Liver (tissue), 9 donors: ENCODE data around the gene PCSK6. TPM values are rescaled to one million over a fixed set of nuclear protein-coding genes. Genes with fewer than 3 reads are reported as not detected.

Experiments
- DNase-seq: peaks from one replicate; pipeline ENCODE4 v3.0.0-alpha.2; 2017; ENCODE audit warnings: low spot score
- H3K27ac ChIP-seq, 2 donors: one replicate each; pipeline ENCODE4 v1.7.0; 2013; ENCODE audit warnings: inconsistent platforms in 2 of 2, low read length in 2 of 2, control low read depth in 1 of 2, low read depth in 1 of 2, mild to moderate bottlenecking in 1 of 2
- H3K27me3 ChIP-seq, 4 donors: one replicate each; pipeline versions ENCODE4 v1.6.1 to v1.7.0; 2013; ENCODE audit warnings: low read length in 3 of 4, inconsistent platforms in 1 of 4, mild to moderate bottlenecking in 1 of 4, moderate library complexity in 1 of 4; ENCODE audit not compliant: control insufficient read depth in 4 of 4, insufficient read depth in 4 of 4
- H3K36me3 ChIP-seq, 4 donors: one replicate each; pipeline versions ENCODE4 v1.6.1 to v1.7.0; 2013; ENCODE audit warnings: low read length in 3 of 4, mild to moderate bottlenecking in 3 of 4, low read depth in 1 of 4, moderate library complexity in 1 of 4; ENCODE audit not compliant: control insufficient read depth in 4 of 4, insufficient read depth in 3 of 4
- H3K4me1 ChIP-seq, 4 donors: one replicate each; pipeline versions ENCODE4 v1.6.1 to v1.7.0; 2013; ENCODE audit warnings: low read length in 3 of 4, mild to moderate bottlenecking in 3 of 4, moderate library complexity in 1 of 4; ENCODE audit not compliant: control insufficient read depth in 4 of 4, insufficient read depth in 4 of 4
- H3K4me3 ChIP-seq, 3 donors: one replicate each; pipeline versions ENCODE4 v1.6.1 to v1.7.0; 2013; ENCODE audit warnings: low read length in 3 of 3, control low read depth in 1 of 3, low read depth in 1 of 3, mild to moderate bottlenecking in 1 of 3
- H3K9ac ChIP-seq, 2 donors: one replicate each; pipeline ENCODE4 v1.7.0; 2013; ENCODE audit warnings: low read length in 2 of 2, mild to moderate bottlenecking in 2 of 2, moderate library complexity in 2 of 2, control low read depth in 1 of 2, low read depth in 1 of 2
- H3K9me3 ChIP-seq, 4 donors: one replicate each; pipeline versions ENCODE4 v1.6.1 to v1.7.0; 2013; ENCODE audit warnings: low read length in 3 of 4; ENCODE audit not compliant: control insufficient read depth in 4 of 4
- FOXA1 ChIP-seq: IDR thresholded peaks from 2 replicates; pipeline ENCODE4 v1.6.1; 2016; ENCODE audit warnings: antibody characterized with exemption
- FOXA2 ChIP-seq: IDR thresholded peaks from 2 replicates; pipeline ENCODE4 v1.6.1; 2016; ENCODE audit warnings: antibody characterized with exemption
- GABPA ChIP-seq, 2 donors: IDR thresholded peaks in 1 of 2; conservative IDR thresholded peaks in 1 of 2; 2 replicates each; pipeline ENCODE4 v1.6.1; 2016; ENCODE audit warnings: antibody characterized with exemption in 2 of 2, mild to moderate bottlenecking in 1 of 2, moderate library complexity in 1 of 2
- HNF4A ChIP-seq, 2 donors: conservative IDR thresholded peaks; 2 replicates each; pipeline ENCODE4 v1.6.1; 2016; ENCODE audit warnings: antibody characterized with exemption in 2 of 2, mild to moderate bottlenecking in 2 of 2
- HNF4G ChIP-seq: IDR thresholded peaks from 2 replicates; pipeline ENCODE4 v1.6.1; 2016; ENCODE audit warnings: antibody characterized with exemption
- MAX ChIP-seq: IDR thresholded peaks from 2 replicates; pipeline ENCODE4 v1.6.1; 2016; ENCODE audit warnings: antibody characterized with exemption
- NR2F2 ChIP-seq: IDR thresholded peaks from 2 replicates; pipeline ENCODE4 v1.6.1; 2016; ENCODE audit warnings: antibody characterized with exemption
- RAD21 ChIP-seq, 2 donors: IDR thresholded peaks; 2 replicates each; pipeline ENCODE4 v1.6.1; 2016; ENCODE audit warnings: antibody characterized with exemption in 2 of 2, mild to moderate bottlenecking in 2 of 2
- RXRA ChIP-seq, 2 donors: IDR thresholded peaks; 2 replicates each; pipeline ENCODE4 v1.6.1; 2017 to 2018; ENCODE audit warnings: antibody characterized with exemption in 2 of 2, mild to moderate bottlenecking in 1 of 2
- SP1 ChIP-seq: IDR thresholded peaks from 2 replicates; pipeline ENCODE4 v1.6.1; 2018; ENCODE audit warnings: antibody characterized with exemption, mild to moderate bottlenecking
- TAF1 ChIP-seq: conservative IDR thresholded peaks from 2 replicates; pipeline ENCODE4 v1.6.1; 2016; ENCODE audit warnings: antibody characterized with exemption, mild to moderate bottlenecking
- YY1 ChIP-seq: IDR thresholded peaks from 2 replicates; pipeline ENCODE4 v1.6.1; 2016; ENCODE audit warnings: antibody characterized with exemption, mild to moderate bottlenecking
- ZBTB33 ChIP-seq: IDR thresholded peaks from 2 replicates; pipeline ENCODE4 v1.6.1; 2016; ENCODE audit warnings: antibody characterized with exemption
- WGBS: extraction: QIAGEN DNeasy Blood & Tissue Kit; methylation state at CpG from one replicate; pipeline ENCODE4 v1.1.7; 2013; 5-methylcytosine and 5-hydroxymethylcytosine counted together
- polyA plus RNA-seq, 2 donors: library from polyadenylated mRNA; stranded (reverse) in 1 of 2; unstranded in 1 of 2; fragments of 200-250 nt in 1 of 2; fragments of >200 nt in 1 of 2; fragmentation: Nextera tagmentation in 1 of 2; extraction: Ambion mirVana in 1 of 2; gene quantifications; one replicate each; pipeline versions ENCODE4 v1.2.1 to v1.2.3, GENCODE V29; 2013 to 2015
- total RNA-seq, 2 donors: library from RNA; depleted of rRNA; stranded (reverse); fragments of >200 nt; gene quantifications; one replicate each; pipeline ENCODE4 v1.2.3, GENCODE V29; 2014
- TF ChIP-seq, protein P1 (sequence below): IDR thresholded peaks from 2 replicates; pipeline ENCODE4 v1.6.1; 2016; ENCODE audit warnings: antibody characterized with exemption
- TF ChIP-seq, protein P2 (sequence below): fragments of 150-350 bp; IDR thresholded peaks from 2 replicates; pipeline ENCODE4 v1.5.1; 2017; ENCODE audit warnings: improper control_type of control experiment, low read depth, low read length; ENCODE audit not compliant: missing input control
- donor health status: healthy.
- donor health status: healthy.
- donor health status: healthy.
- donor health status: healthy.
- donor health status: healthy.

PCSK6 gene
- total and polyA plus RNA-seq, 4 donors: 94.8 to 398 (median 168) TPM

- Histone ChIP-seq H3K4me3 (no peak overlapping the region), H3K9me3 (no peaks in the 10 kb centered on the region), H3K27ac (no peak overlapping the region), H3K27me3 (no peaks in the 10 kb centered on the region), H3K36me3 (no peaks in the 10 kb centered on the region), H3K9ac (no peak overlapping the region), H3K4me1 (peaks cover 2 to 32% (median 18%) of the 10 kb centered on the region in 4 donors)
- WGBS: 95% methylated on average over 23 of the region's 23 CpGs
- no peak for DNase-seq
- TF ChIP-seq RXRA (IDR thresholded peaks at IDR 0.05): no peak
- TF ChIP-seq, protein P1, sequence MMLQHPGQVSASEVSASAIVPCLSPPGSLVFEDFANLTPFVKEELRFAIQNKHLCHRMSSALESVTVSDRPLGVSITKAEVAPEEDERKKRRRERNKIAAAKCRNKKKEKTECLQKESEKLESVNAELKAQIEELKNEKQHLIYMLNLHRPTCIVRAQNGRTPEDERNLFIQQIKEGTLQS: no peak
- no peak for TF ChIP-seq NR2F2
- no peak for TF ChIP-seq FOXA1
- TF ChIP-seq YY1: no peak
- TF ChIP-seq HNF4G: no peak
- TF ChIP-seq, protein P2, sequence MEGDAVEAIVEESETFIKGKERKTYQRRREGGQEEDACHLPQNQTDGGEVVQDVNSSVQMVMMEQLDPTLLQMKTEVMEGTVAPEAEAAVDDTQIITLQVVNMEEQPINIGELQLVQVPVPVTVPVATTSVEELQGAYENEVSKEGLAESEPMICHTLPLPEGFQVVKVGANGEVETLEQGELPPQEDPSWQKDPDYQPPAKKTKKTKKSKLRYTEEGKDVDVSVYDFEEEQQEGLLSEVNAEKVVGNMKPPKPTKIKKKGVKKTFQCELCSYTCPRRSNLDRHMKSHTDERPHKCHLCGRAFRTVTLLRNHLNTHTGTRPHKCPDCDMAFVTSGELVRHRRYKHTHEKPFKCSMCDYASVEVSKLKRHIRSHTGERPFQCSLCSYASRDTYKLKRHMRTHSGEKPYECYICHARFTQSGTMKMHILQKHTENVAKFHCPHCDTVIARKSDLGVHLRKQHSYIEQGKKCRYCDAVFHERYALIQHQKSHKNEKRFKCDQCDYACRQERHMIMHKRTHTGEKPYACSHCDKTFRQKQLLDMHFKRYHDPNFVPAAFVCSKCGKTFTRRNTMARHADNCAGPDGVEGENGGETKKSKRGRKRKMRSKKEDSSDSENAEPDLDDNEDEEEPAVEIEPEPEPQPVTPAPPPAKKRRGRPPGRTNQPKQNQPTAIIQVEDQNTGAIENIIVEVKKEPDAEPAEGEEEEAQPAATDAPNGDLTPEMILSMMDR: no peak
- TF ChIP-seq SP1: no peak
- TF ChIP-seq FOXA2: no peak
- TF ChIP-seq HNF4A (conservative IDR thresholded peaks at IDR 0.05): no peak
- no peak for TF ChIP-seq TAF1
- no peak for TF ChIP-seq MAX
- TF ChIP-seq ZBTB33: no peak
Observed at GRCh38 chr15:101502572-101503295, 13.2 kb upstream of the PCSK6 start.

- peak; percentile 74 for DNase-seq
- Histone ChIP-seq H3K9ac (no peak overlapping the region), H3K36me3 (no peaks in the 10 kb centered on the region), H3K4me3 (no peak overlapping the region), H3K27ac (no peak overlapping the region), H3K4me1 (peaks cover 2 to 37% (median 20%) of the 10 kb centered on the region in 4 donors), H3K27me3 (no peaks in the 10 kb centered on the region), H3K9me3 (no peaks in the 10 kb centered on the region)
- WGBS: 55% methylated on average over 23 of the region's 23 CpGs
- TF ChIP-seq RAD21 (IDR thresholded peaks at IDR 0.05) (peak; percentile 42 to 68), GABPA (IDR thresholded peaks at IDR 0.05 in 1 of 2, conservative IDR thresholded peaks at IDR 0.05 in 1 of 2) (no peak)
- TF ChIP-seq, protein P2: peak; percentile 34
Observed at GRCh38 chr15:101501703-101502373, 12.3 kb upstream of the PCSK6 start.
